HepG2 (cell line): Measurements from ENCODE around the gene LY6G5B. TPM values are rescaled to one million over a fixed set of nuclear protein-coding genes. Genes with fewer than 3 reads are reported as not detected.

Experiments used
- ATF7 ChIP-seq, 2 experiments: fragments of 450-650 bp in 1 of 2; sonication (generic) in 1 of 2; formaldehyde crosslinking in 1 of 2; IDR thresholded peaks; 2 replicates each; pipeline versions ENCODE4 v1.4.0 to v1.6.1; 2016 to 2020; ENCODE audit warnings: antibody characterized with exemption in 1 of 2, mild to moderate bottlenecking in 1 of 2, missing genetic modification reagents in 1 of 2
- HIVEP1 ChIP-seq: sonication (generic); formaldehyde crosslinking; IDR thresholded peaks from 2 replicates; pipeline ENCODE4 v1.4.0; 2020; ENCODE audit warnings: mild to moderate bottlenecking, missing genetic modification reagents
- HNRNPK ChIP-seq: fragments of 200-400 bp; formaldehyde crosslinking; IDR thresholded peaks from 2 replicates; pipeline ENCODE4 v1.6.1; 2018; ENCODE audit warnings: low read length, low read depth, moderate library complexity, mild to moderate bottlenecking; ENCODE audit not compliant: poor library complexity, severe bottlenecking
- MAZ ChIP-seq, 2 experiments: sonication (generic) in 1 of 2; formaldehyde crosslinking in 1 of 2; IDR thresholded peaks; 2 replicates each; pipeline versions ENCODE4 v1.5.0 to v1.6.1; 2012 to 2020; ENCODE audit warnings: low read depth in 2 of 2, mild to moderate bottlenecking in 2 of 2, borderline replicate concordance in 1 of 2, improper control_type of control experiment in 1 of 2, low read length in 1 of 2, missing genetic modification reagents in 1 of 2, moderate library complexity in 1 of 2
- POLR2G ChIP-seq: fragments of 200-400 bp; formaldehyde crosslinking; IDR thresholded peaks from 2 replicates; pipeline ENCODE4 v1.6.1; 2018; ENCODE audit warnings: mild to moderate bottlenecking, low read depth, low read length, moderate library complexity
- RARG ChIP-seq: sonication (generic); formaldehyde crosslinking; IDR thresholded peaks from 2 replicates; pipeline ENCODE4 v1.4.0; 2020; ENCODE audit warnings: low read depth, mild to moderate bottlenecking, missing genetic modification reagents
- SKI ChIP-seq: fragments of 450-650 bp; IDR thresholded peaks from one replicate; pipeline ENCODE4 v1.6.1; 2018; ENCODE audit warnings: mild to moderate bottlenecking; ENCODE audit not compliant: partially characterized antibody
- SRSF9 ChIP-seq: fragments of 200-400 bp; formaldehyde crosslinking; IDR thresholded peaks from 2 replicates; pipeline ENCODE4 v1.6.1; 2018; ENCODE audit warnings: borderline replicate concordance, mild to moderate bottlenecking, low read depth, low read length; ENCODE audit not compliant: insufficient read depth, poor library complexity, severe bottlenecking
- TBP ChIP-seq: sonication (generic); formaldehyde crosslinking; IDR thresholded peaks from 2 replicates; pipeline ENCODE4 v1.5.0; 2020; ENCODE audit warnings: missing genetic modification reagents
- ZSCAN21 ChIP-seq: sonication (generic); formaldehyde crosslinking; IDR thresholded peaks from 2 replicates; pipeline ENCODE4 v1.8.0; 2022; ENCODE audit warnings: mild to moderate bottlenecking, missing genetic modification reagents, moderate library complexity, borderline replicate concordance
- polyA plus RNA-seq, 8 experiments: library from polyadenylated mRNA; depleted of rRNA in 3 of 8; stranded (reverse) in 7 of 8; unstranded in 1 of 8; fragments of >200 nt; fragmentation: Illumina TruSeq in 4 of 8; extraction: Trizol in 4 of 8; gene quantifications; 2 replicates each; pipeline versions ENCODE4 v1.2.1 to v1.2.3, GENCODE V29; 2011 to 2016; ENCODE audit warnings: low read depth in 4 of 8, missing spikeins in 1 of 8, mixed read lengths in 1 of 8; ENCODE audit not compliant: insufficient read depth in 1 of 8
- total RNA-seq, 5 experiments: library from RNA; depleted of rRNA; stranded (reverse); fragments of >200 nt; fragmentation: Illumina TruSeq; extraction: Trizol; gene quantifications; 2 replicates each; pipeline ENCODE4 v1.2.3, GENCODE V29; 2016; ENCODE audit warnings: low read depth in 1 of 5
- TF ChIP-seq, protein P1 (sequence below): sonication (generic); formaldehyde crosslinking; IDR thresholded peaks from 2 replicates; pipeline ENCODE4 v1.5.1; 2020; ENCODE audit warnings: mild to moderate bottlenecking, missing genetic modification reagents, borderline replicate concordance
- TF ChIP-seq, protein P2 (sequence below), 2 experiments: IDR thresholded peaks; 2 replicates each; pipeline ENCODE4 v1.6.1; 2011 to 2012; ENCODE audit warnings: low read length in 2 of 2, borderline replicate concordance in 1 of 2, low read depth in 1 of 2, mild to moderate bottlenecking in 1 of 2, moderate library complexity in 1 of 2
- TF ChIP-seq, protein P3 (sequence below): sonication (generic); formaldehyde crosslinking; IDR thresholded peaks from 2 replicates; pipeline ENCODE4 v1.4.0; 2020; ENCODE audit warnings: missing genetic modification reagents
- TF ChIP-seq, protein P4 (sequence below), 2 experiments: sonication (generic) in 1 of 2; formaldehyde crosslinking in 1 of 2; IDR thresholded peaks; 2 replicates each; pipeline versions ENCODE4 v1.4.0 to v1.6.1; 2018 to 2020; ENCODE audit warnings: missing genetic modification reagents in 2 of 2, borderline replicate concordance in 1 of 2, low read depth in 1 of 2, mild to moderate bottlenecking in 1 of 2, missing biosample characterization in 1 of 2
- TF ChIP-seq, protein P5 (sequence below): fragments of 450-650 bp; IDR thresholded peaks from 2 replicates; pipeline ENCODE4 v1.6.1; 2017; ENCODE audit warnings: mild to moderate bottlenecking

LY6G5B gene
- total and polyA plus RNA-seq, 2 of the 13 experiments (the other 11 are each of a cell fraction or from before 2014, with no cell fraction given) = 7.8 to 15.7 TPM

DNA sequence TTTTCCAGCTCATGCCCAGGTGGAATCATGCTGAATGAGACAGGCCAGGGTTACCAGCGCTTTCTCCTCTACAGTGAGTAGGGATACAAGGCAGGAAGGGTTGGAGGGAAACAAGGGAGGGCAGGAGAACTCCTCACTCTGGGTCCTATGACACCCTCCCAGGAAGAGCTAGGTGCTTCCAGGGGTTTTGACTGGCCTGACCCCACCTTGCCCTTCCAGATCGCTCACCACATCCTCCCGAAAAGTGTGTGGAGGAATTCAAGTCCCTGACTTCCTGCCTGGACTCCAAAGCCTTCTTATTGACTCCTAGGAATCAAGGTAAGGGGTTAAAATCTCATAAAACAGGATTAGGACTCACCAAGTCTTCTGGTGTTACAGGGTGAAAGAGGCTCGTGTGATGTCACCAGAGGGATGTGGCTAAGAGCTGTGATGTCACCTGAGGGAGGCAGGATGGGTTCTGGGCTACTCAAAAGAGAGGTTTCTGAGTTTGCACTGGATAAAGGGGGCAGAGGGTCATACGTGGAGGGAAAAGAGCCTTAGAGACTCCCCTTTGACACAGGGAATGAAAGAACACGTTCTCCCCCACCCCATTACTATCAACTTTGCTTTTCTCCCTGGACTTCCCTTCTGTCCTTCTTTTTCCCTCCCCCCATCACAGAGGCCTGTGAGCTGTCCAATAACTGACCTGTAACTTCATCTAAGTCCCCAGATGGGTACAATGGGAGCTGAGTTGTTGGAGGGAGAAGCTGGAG, 12.2 kb upstream of the LY6G5B start (continued):
- TF ChIP-seq ZSCAN21 = 0 out of 2 replicates have a peak, but pooled peaks have one; percentile 50
- no peak for TF ChIP-seq MAZ (IDR thresholded peaks at IDR 0.05; ENCODE audit: borderline replicate concordance, low read depth, low read length)
- TF ChIP-seq MAZ (CRISPR knock-in tag; IDR thresholded peaks at IDR 0.05; ENCODE audit: low read depth) = 0 out of 2 replicates have a peak, but pooled peaks have one; percentile 11
- TF ChIP-seq, protein P1, sequence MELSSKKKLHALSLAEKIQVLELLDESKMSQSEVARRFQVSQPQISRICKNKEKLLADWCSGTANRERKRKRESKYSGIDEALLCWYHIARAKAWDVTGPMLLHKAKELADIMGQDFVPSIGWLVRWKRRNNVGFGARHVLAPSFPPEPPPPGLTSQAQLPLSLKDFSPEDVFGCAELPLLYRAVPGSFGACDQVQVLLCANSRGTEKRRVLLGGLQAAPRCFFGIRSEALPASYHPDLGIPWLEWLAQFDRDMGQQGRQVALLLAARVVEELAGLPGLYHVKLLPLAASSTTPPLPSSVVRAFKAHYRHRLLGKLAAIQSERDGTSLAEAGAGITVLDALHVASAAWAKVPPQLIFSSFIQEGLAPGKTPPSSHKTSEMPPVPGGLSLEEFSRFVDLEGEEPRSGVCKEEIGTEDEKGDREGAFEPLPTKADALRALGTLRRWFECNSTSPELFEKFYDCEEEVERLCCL (CRISPR knock-in tag) = 0 out of 2 replicates have a peak, but pooled peaks have one; percentile 50
- TF ChIP-seq, protein P2, sequence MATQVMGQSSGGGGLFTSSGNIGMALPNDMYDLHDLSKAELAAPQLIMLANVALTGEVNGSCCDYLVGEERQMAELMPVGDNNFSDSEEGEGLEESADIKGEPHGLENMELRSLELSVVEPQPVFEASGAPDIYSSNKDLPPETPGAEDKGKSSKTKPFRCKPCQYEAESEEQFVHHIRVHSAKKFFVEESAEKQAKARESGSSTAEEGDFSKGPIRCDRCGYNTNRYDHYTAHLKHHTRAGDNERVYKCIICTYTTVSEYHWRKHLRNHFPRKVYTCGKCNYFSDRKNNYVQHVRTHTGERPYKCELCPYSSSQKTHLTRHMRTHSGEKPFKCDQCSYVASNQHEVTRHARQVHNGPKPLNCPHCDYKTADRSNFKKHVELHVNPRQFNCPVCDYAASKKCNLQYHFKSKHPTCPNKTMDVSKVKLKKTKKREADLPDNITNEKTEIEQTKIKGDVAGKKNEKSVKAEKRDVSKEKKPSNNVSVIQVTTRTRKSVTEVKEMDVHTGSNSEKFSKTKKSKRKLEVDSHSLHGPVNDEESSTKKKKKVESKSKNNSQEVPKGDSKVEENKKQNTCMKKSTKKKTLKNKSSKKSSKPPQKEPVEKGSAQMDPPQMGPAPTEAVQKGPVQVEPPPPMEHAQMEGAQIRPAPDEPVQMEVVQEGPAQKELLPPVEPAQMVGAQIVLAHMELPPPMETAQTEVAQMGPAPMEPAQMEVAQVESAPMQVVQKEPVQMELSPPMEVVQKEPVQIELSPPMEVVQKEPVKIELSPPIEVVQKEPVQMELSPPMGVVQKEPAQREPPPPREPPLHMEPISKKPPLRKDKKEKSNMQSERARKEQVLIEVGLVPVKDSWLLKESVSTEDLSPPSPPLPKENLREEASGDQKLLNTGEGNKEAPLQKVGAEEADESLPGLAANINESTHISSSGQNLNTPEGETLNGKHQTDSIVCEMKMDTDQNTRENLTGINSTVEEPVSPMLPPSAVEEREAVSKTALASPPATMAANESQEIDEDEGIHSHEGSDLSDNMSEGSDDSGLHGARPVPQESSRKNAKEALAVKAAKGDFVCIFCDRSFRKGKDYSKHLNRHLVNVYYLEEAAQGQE (IDR thresholded peaks at IDR 0.05; ENCODE audit: borderline replicate concordance in 1 of 2, low read depth in 1 of 2, low read length in 2 of 2) = 0 out of 4 replicates have a peak, but pooled peaks of 1 of the 2 experiments have one; percentile 34
- 0 out of 2 replicates have a peak, but pooled peaks have one; percentile 16 for TF ChIP-seq ATF7 (IDR thresholded peaks at IDR 0.05)
- TF ChIP-seq ATF7 (CRISPR knock-in tag; IDR thresholded peaks at IDR 0.05) = no peak
- peak; percentile 63; the same call in 1 of the 2 replicates for TF ChIP-seq POLR2G
- TF ChIP-seq, protein P3, sequence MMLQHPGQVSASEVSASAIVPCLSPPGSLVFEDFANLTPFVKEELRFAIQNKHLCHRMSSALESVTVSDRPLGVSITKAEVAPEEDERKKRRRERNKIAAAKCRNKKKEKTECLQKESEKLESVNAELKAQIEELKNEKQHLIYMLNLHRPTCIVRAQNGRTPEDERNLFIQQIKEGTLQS (CRISPR knock-in tag) = no peak
- TF ChIP-seq, protein P4, sequence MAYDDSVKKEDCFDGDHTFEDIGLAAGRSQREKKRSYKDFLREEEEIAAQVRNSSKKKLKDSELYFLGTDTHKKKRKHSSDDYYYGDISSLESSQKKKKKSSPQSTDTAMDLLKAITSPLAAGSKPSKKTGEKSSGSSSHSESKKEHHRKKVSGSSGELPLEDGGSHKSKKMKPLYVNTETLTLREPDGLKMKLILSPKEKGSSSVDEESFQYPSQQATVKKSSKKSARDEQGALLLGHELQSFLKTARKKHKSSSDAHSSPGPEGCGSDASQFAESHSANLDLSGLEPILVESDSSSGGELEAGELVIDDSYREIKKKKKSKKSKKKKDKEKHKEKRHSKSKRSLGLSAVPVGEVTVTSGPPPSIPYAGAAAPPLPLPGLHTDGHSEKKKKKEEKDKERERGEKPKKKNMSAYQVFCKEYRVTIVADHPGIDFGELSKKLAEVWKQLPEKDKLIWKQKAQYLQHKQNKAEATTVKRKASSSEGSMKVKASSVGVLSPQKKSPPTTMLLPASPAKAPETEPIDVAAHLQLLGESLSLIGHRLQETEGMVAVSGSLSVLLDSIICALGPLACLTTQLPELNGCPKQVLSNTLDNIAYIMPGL (CRISPR knock-in tag; IDR thresholded peaks at IDR 0.05; ENCODE audit: borderline replicate concordance in 1 of 2, low read depth in 1 of 2) = no peak
- TF ChIP-seq SRSF9 = no peak
- TF ChIP-seq, protein P5, sequence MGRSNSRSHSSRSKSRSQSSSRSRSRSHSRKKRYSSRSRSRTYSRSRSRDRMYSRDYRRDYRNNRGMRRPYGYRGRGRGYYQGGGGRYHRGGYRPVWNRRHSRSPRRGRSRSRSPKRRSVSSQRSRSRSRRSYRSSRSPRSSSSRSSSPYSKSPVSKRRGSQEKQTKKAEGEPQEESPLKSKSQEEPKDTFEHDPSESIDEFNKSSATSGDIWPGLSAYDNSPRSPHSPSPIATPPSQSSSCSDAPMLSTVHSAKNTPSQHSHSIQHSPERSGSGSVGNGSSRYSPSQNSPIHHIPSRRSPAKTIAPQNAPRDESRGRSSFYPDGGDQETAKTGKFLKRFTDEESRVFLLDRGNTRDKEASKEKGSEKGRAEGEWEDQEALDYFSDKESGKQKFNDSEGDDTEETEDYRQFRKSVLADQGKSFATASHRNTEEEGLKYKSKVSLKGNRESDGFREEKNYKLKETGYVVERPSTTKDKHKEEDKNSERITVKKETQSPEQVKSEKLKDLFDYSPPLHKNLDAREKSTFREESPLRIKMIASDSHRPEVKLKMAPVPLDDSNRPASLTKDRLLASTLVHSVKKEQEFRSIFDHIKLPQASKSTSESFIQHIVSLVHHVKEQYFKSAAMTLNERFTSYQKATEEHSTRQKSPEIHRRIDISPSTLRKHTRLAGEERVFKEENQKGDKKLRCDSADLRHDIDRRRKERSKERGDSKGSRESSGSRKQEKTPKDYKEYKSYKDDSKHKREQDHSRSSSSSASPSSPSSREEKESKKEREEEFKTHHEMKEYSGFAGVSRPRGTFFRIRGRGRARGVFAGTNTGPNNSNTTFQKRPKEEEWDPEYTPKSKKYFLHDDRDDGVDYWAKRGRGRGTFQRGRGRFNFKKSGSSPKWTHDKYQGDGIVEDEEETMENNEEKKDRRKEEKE = no peak
- TF ChIP-seq RARG (CRISPR knock-in tag) = no peak
- no peak for TF ChIP-seq SKI
- TF ChIP-seq HNRNPK = peak; percentile 52
- TF ChIP-seq HIVEP1 = no peak
- TF ChIP-seq TBP (CRISPR knock-in tag) = no peak
